Fibroblast of lung (primary cell): ENCODE results near the gene PDE4D. TPM values are rescaled to one million over a fixed set of nuclear protein-coding genes. Genes with fewer than 3 reads are reported as not detected.

Experiments
- DNase-seq, 2 donors: peaks; one replicate each; pipeline versions ENCODE4 v3.0.0 to v3.0.0-alpha.2; 2010; ENCODE audit warnings: low read depth in 2 of 2
- H2AFZ ChIP-seq: 2 replicates; pipeline ENCODE4 v1.5.1; 2012; ENCODE audit warnings: low read length, control low read depth, inconsistent platforms
- H3K27ac ChIP-seq: 2 replicates; pipeline ENCODE4 v1.5.1; 2011; ENCODE audit warnings: low read length, control low read depth; ENCODE audit not compliant: insufficient read depth
- H3K27me3 ChIP-seq: 2 replicates; pipeline ENCODE4 v1.5.1; 2011; ENCODE audit warnings: mild to moderate bottlenecking, low read length; ENCODE audit not compliant: control insufficient read depth, insufficient read depth
- H3K36me3 ChIP-seq: 2 replicates; pipeline ENCODE4 v1.5.1; 2011; ENCODE audit warnings: low read length; ENCODE audit not compliant: control insufficient read depth, insufficient read depth
- H3K4me1 ChIP-seq: 2 replicates; pipeline ENCODE4 v1.5.1; 2011; ENCODE audit warnings: low read length; ENCODE audit not compliant: control insufficient read depth, insufficient read depth; ENCODE audit errors: extremely low read depth
- H3K4me2 ChIP-seq: 2 replicates; pipeline ENCODE4 v1.5.1; 2011; ENCODE audit warnings: low read length, control low read depth; ENCODE audit not compliant: insufficient read depth; ENCODE audit errors: extremely low read depth
- H3K4me3 ChIP-seq, 4 experiments: fragments of 200-600 bp in 1 of 4; sonication (generic) in 1 of 4; replicated peaks in 1 of 4; 2 replicates each; pipeline ENCODE4 v1.5.1; 2011 to 2016; ENCODE audit warnings: low read length in 4 of 4, low read depth in 3 of 4, mild to moderate bottlenecking in 3 of 4, control low read depth in 2 of 4, inconsistent platforms in 1 of 4, mixed read lengths in 1 of 4; ENCODE audit not compliant: insufficient read depth in 1 of 4; ENCODE audit errors: control extremely low read depth in 1 of 4
- H3K79me2 ChIP-seq: 2 replicates; pipeline ENCODE4 v1.5.1; 2012; ENCODE audit warnings: mild to moderate bottlenecking, low read length, inconsistent platforms; ENCODE audit not compliant: control insufficient read depth, insufficient read depth
- H3K9ac ChIP-seq: 2 replicates; pipeline ENCODE4 v1.5.1; 2011; ENCODE audit warnings: mild to moderate bottlenecking, low read length, control low read depth; ENCODE audit not compliant: insufficient read depth
- H3K9me3 ChIP-seq: 2 replicates; pipeline ENCODE4 v1.5.1; 2012; ENCODE audit warnings: low read depth, low read length; ENCODE audit not compliant: control insufficient read depth, insufficient read depth
- H4K20me1 ChIP-seq: 2 replicates; pipeline ENCODE4 v1.5.1; 2011; ENCODE audit warnings: low read length; ENCODE audit not compliant: control insufficient read depth, insufficient read depth; ENCODE audit errors: extremely low read depth
- EZH2 ChIP-seq: IDR thresholded peaks from 2 replicates; pipeline ENCODE4 v1.5.1; 2012; ENCODE audit warnings: low read length, control low read depth, mild to moderate bottlenecking; ENCODE audit errors: missing control alignments
- polyA plus RNA-seq, 2 donors: library from polyadenylated mRNA; depleted of rRNA in 1 of 2; stranded (reverse) in 1 of 2; unstranded in 1 of 2; fragments of >200 nt; gene quantifications; 2 replicates each; pipeline ENCODE4 v1.2.1, GENCODE V29; 2011 to 2012; ENCODE audit warnings: missing spikeins in 1 of 2
- total RNA-seq: library from RNA; depleted of rRNA; stranded (reverse); fragments of >200 nt; gene quantifications from 2 replicates; pipeline ENCODE4 v1.2.1, GENCODE V29; 2014
- TF ChIP-seq, protein P1 (sequence below), 2 donors: IDR thresholded peaks in 1 of 2; conservative IDR thresholded peaks in 1 of 2; 1 replicate in 1 of 2; 2 replicates in 1 of 2; pipeline ENCODE4 v1.5.1; 2011 to 2012; ENCODE audit warnings: low read length in 2 of 2, control low read depth in 1 of 2, inconsistent platforms in 1 of 2, low read depth in 1 of 2, mild to moderate bottlenecking in 1 of 2

Gene PDE4D
- total and polyA plus RNA-seq, 2 donors (not counting 1 experiment from before 2014, with no cell fraction given), result 2.1 to 8.3 TPM

DNA sequence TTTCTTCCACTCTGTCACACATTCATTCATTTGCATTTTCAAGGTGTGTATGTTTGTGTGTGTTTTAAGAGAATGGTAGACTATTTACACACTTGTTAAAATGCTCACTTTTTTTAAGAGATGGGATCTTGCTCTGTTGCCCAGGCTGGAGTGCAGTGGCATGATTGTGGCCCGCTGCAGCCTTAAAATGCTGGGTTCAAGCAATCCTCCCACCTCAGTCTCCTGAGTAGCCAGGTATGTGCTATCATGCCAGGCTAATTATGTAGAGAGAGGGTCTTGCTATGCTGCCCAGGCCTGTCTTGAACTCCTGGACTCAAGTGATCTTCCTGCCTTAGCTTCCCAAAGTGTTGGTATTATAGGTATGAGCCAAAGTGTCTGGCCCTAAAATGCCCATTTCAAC is 173.5 kb downstream of the PDE4D start:
- no peaks in the 10 kb centered on the region for H3K27me3 ChIP-seq
- no peak for DNase-seq
- H3K9ac ChIP-seq, result no peak overlapping the region
- TF ChIP-seq EZH2, result no peak
- TF ChIP-seq, protein P1, sequence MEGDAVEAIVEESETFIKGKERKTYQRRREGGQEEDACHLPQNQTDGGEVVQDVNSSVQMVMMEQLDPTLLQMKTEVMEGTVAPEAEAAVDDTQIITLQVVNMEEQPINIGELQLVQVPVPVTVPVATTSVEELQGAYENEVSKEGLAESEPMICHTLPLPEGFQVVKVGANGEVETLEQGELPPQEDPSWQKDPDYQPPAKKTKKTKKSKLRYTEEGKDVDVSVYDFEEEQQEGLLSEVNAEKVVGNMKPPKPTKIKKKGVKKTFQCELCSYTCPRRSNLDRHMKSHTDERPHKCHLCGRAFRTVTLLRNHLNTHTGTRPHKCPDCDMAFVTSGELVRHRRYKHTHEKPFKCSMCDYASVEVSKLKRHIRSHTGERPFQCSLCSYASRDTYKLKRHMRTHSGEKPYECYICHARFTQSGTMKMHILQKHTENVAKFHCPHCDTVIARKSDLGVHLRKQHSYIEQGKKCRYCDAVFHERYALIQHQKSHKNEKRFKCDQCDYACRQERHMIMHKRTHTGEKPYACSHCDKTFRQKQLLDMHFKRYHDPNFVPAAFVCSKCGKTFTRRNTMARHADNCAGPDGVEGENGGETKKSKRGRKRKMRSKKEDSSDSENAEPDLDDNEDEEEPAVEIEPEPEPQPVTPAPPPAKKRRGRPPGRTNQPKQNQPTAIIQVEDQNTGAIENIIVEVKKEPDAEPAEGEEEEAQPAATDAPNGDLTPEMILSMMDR (conservative IDR thresholded peaks at IDR 0.05 in 1 of 2, IDR thresholded peaks at IDR 0.05 in 1 of 2; ENCODE audit: low read depth in 1 of 2, low read length in 2 of 2), result no peak
- H3K27ac ChIP-seq, result no peak overlapping the region
- no peaks in the 10 kb centered on the region for H4K20me1 ChIP-seq
- no peak overlapping the region for H2AFZ ChIP-seq
- no peaks in the 10 kb centered on the region for H3K4me1 ChIP-seq
- H3K79me2 ChIP-seq, result no peaks in the 10 kb centered on the region
- no peak overlapping the region for H3K4me2 ChIP-seq
- H3K9me3 ChIP-seq, result no peaks in the 10 kb centered on the region
- H3K36me3 ChIP-seq, result no peaks in the 10 kb centered on the region
- H3K4me3 ChIP-seq, result no peak overlapping the region

DNA sequence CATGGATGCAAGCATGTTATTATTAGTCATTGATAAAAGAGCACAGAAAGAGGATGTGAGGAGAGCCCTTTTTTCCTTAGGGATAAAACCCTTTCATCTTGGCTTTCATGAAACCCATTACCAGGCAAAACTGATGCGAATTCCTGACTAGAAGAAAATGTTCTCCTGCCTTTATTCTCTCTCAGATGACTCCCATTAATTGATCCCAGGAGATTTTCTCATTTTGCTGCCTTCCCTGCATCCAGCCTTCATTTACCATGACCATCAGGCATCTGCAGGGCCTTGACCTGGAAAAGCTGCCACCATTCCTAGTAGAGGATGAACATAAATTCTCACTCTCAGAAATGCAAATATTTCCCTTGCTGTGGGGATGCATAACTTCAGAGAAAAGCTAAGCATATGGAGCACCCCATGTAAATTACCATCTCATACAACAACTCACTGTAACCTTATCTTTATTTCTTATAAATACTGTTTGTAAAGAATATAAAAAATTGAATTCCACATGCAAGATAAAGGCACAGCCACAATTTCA is 176.5 kb downstream of the PDE4D start:
- Histone ChIP-seq H3K9me3 (no peaks in the 10 kb centered on the region), H3K27me3 (no peaks in the 10 kb centered on the region), H3K36me3 (no peaks in the 10 kb centered on the region), H3K27ac (no peak overlapping the region), H3K9ac (no peak overlapping the region), H4K20me1 (no peaks in the 10 kb centered on the region), H2AFZ (no peak overlapping the region), H3K4me3 (no peak overlapping the region), H3K4me2 (no peak overlapping the region), H3K4me1 (no peaks in the 10 kb centered on the region), H3K79me2 (no peaks in the 10 kb centered on the region)
- DNase-seq, result no peak
- no peak for TF ChIP-seq EZH2
- TF ChIP-seq, protein P1 (conservative IDR thresholded peaks at IDR 0.05 in 1 of 2, IDR thresholded peaks at IDR 0.05 in 1 of 2; ENCODE audit: low read depth in 1 of 2, low read length in 2 of 2), result no peak

DNA sequence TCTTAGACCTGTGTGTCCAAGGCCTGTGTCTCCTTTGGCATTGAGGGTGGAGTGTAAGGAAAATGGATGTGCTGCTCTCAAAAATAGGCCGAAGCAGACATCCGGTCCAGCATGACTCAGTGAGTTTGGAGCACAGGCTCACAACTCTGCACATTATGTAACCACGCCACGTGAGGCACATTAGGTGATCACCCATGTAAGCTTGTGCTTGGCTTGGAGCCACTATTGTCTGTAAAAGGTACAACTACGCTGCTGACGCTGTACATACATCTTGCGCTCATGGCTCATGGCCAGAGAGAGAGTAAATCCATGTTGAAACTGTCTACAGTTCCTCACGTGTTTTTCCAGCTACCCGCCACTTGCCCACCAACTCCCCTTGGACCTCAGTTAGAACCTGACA is 177.5 kb downstream of the PDE4D start:
- no peak for TF ChIP-seq EZH2
- TF ChIP-seq, protein P1 (conservative IDR thresholded peaks at IDR 0.05 in 1 of 2, IDR thresholded peaks at IDR 0.05 in 1 of 2; ENCODE audit: low read depth in 1 of 2, low read length in 2 of 2), result no peak
- no peaks in the 10 kb centered on the region for H3K4me1 ChIP-seq
- H4K20me1 ChIP-seq, result no peaks in the 10 kb centered on the region
- H3K79me2 ChIP-seq, result no peaks in the 10 kb centered on the region
- H2AFZ ChIP-seq, result no peak overlapping the region
- no peaks in the 10 kb centered on the region for H3K9me3 ChIP-seq
- H3K4me2 ChIP-seq, result no peak overlapping the region
- H3K27ac ChIP-seq, result no peak overlapping the region
- H3K27me3 ChIP-seq, result no peaks in the 10 kb centered on the region
- no peak overlapping the region for H3K9ac ChIP-seq
- no peak overlapping the region for H3K4me3 ChIP-seq
- no peak for DNase-seq
- H3K36me3 ChIP-seq, result no peaks in the 10 kb centered on the region
